ENCODE data around the gene GRIK4.

DNA sequence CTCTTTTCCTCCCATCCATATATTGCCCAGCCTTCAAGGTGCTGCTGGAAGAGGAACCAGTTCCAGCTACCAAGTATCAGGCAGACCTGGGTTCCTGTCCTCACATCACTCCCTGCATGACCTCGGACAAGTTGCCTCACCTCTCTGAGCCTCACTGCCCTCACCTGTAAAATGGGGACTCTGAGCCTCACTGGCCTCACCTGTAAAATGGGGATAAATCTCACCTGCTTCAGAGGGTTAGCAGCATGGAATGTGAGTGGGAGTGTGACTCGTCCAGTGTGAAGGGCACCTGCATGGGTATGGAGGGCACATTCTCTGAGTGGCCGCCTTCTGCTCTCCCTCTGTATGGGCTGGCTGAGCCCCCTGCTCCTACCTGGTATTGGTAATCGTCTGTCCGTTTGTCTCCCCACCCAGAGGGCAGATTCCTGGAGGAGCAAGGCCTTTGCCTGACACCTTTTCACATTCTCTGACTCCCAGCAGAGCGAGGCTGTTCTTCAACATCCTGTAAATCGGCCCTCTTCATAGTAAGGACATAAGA, 3.7 kb downstream of the GRIK4 start:
- TF ChIP-seq, protein P1, sequence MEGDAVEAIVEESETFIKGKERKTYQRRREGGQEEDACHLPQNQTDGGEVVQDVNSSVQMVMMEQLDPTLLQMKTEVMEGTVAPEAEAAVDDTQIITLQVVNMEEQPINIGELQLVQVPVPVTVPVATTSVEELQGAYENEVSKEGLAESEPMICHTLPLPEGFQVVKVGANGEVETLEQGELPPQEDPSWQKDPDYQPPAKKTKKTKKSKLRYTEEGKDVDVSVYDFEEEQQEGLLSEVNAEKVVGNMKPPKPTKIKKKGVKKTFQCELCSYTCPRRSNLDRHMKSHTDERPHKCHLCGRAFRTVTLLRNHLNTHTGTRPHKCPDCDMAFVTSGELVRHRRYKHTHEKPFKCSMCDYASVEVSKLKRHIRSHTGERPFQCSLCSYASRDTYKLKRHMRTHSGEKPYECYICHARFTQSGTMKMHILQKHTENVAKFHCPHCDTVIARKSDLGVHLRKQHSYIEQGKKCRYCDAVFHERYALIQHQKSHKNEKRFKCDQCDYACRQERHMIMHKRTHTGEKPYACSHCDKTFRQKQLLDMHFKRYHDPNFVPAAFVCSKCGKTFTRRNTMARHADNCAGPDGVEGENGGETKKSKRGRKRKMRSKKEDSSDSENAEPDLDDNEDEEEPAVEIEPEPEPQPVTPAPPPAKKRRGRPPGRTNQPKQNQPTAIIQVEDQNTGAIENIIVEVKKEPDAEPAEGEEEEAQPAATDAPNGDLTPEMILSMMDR (IDR thresholded peaks at IDR 0.05), result no peak
- TF ChIP-seq POLR2A (IDR thresholded peaks at IDR 0.05), result no peak
